DOHH2 (cell line): ENCODE results near the gene FAM228B.

Source experiments
- EZH2phosphoT487 ChIP-seq: fragments of 200-600 bp; sonication (generic); IDR thresholded peaks from 2 replicates; pipeline ENCODE4 v1.6.1; 2017; ENCODE audit warnings: borderline replicate concordance, mild to moderate bottlenecking, antibody characterized with exemption, low read length, moderate library complexity, mixed read lengths
- TF ChIP-seq, protein P1 (sequence below): fragments of 200-600 bp; sonication (generic); IDR thresholded peaks from one replicate; pipeline ENCODE4 v1.5.1; 2014; ENCODE audit warnings: antibody characterized with exemption, mild to moderate bottlenecking, low read depth, low read length; ENCODE audit not compliant: poor library complexity, severe bottlenecking

DNA sequence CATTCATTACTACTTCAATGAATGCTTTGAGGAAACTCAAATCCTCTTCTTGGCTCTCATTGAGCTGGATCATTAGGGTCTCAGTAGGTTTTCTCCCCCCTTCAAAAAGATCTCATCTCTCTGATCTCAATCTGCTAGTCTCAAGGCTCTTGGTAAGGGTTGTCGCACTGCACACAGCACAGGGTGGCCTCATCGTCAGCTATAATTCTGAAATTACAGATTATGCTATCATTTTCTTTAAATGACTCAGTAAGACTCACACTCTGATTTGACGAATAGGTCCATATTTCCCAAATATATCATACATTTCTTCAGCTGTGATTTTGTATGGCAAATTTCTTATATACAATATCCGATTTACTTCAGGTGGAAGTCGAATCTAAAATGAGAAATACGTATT is 49.5 kb upstream of the FAM228B start:
- TF ChIP-seq, protein P1, sequence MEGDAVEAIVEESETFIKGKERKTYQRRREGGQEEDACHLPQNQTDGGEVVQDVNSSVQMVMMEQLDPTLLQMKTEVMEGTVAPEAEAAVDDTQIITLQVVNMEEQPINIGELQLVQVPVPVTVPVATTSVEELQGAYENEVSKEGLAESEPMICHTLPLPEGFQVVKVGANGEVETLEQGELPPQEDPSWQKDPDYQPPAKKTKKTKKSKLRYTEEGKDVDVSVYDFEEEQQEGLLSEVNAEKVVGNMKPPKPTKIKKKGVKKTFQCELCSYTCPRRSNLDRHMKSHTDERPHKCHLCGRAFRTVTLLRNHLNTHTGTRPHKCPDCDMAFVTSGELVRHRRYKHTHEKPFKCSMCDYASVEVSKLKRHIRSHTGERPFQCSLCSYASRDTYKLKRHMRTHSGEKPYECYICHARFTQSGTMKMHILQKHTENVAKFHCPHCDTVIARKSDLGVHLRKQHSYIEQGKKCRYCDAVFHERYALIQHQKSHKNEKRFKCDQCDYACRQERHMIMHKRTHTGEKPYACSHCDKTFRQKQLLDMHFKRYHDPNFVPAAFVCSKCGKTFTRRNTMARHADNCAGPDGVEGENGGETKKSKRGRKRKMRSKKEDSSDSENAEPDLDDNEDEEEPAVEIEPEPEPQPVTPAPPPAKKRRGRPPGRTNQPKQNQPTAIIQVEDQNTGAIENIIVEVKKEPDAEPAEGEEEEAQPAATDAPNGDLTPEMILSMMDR = no peak
- TF ChIP-seq EZH2phosphoT487 = no peak
